ENCODE results near the gene DDX23. TPM values are rescaled to one million over a fixed set of nuclear protein-coding genes. Genes with fewer than 3 reads are reported as not detected.
A peak's percentile ranks its signal among the peaks of the same experiment; 100 is the strongest.
"Not testable (repeated sequence)": the region's sequence is repeated elsewhere in the genome, so short reads cannot be mapped to it uniquely, and the experiment has no call there.

DDX23 gene
- total RNA-seq, 1 experiment from 2014 or later, result 107 TPM

DNA sequence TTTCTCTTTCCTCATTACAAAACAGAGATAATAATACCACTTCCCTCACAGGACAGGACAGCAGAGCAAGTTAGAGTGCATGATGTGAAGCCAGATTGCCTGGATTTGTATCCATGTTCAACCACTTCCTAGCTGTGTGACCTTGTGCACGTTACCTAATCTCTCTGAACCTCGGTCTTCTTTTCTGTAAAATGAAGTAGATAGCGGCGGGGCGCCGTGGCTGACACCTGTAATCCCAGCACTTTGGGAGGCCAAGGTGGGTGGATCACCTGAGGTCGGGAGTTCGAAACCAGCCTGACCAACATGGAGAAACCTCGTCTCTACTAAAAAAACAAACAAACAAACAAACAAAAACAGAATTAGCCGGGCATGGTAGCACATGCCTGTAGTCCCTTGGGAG, 3.0 kb upstream of the DDX23 start:
- POLR2A ChIA-PET, result not testable (repeated sequence)

DNA sequence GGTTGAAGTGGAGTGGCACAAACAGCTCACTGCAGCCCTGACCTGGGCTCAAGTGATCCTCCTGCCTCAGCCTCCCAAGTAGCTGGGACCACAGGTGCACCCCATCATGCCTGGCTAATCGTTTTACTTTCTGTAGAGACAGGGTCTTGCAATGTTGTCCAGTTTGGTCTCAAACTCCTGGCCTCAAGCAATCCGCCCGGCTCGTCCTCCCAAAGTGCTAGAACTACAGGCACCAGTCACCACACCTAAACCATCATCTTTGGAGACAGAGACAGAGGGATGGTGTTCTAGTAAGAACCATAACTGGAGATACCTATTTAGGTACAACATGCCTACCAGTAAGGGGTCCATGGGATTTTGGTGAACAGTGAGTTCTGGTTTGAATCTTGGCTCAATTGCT, 2.5 kb upstream of the DDX23 start:
- no peak overlapping the region for H3K4me3 Mint-ChIP-seq

More for the DNA sequence above, 3.0 kb upstream of the DDX23 start:
- H3K4me3 Mint-ChIP-seq; ATAC-seq; H3K36me3 Mint-ChIP-seq; H3K27ac Mint-ChIP-seq; DNase-seq (ENCODE audit: low spot score); H3K27me3 Mint-ChIP-seq (ENCODE audit: low read depth); H3K9me3 Mint-ChIP-seq: not testable (repeated sequence)
- H3K4me1 Mint-ChIP-seq, result peaks cover 19% of the 10 kb centered on the region
- CTCF ChIA-PET, result interaction anchor here (2.1 to 7.0 kb wide), 6 partner anchors 10 to 82 kb away, joined by 17 to 352 read pairs (median 72); partner anchors contain the start of gene RND1

DNA sequence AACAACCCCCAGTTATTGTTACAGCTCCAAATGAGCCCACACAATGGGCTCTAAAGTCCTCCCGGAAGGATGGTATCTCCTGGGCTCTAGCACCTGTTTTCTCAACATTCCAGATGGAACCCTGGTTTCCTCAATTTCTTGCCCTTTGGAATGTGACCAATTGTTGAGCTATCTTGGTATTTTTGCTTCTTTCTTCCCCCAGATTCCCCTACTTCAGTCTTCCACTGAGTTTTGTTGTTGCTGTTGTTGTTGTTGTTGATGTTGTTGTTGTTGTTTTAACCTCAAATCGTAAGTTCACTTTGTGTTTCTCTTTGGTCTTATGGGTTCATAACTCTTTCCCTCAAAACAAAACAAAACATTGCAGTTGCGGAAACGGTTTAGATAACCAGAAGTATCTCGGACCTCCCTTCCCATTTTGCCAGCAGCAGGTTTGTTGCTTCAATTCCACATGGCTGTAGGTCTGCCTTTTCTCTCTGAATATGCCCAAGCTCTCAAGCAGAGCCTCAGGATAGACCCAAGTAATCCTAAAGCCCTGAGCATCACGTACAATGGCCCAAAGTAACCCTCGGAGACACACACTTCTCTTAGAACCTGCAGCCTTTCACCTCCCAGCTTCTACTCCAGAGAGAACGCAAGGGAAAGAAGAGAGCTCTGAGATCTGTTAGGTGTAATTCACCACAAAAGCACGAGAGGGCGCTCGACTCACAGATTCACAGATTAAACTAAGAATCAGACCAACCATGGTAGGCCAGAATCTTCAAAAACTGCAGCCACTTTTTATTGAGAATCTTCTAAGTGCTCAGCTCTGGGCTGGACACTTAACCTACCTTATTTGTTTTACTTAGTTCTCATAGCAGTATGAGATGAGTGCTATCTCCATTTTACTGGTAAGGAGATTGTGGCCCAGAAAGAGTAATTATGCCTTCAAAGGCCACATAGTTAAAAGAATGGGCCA, 1.0 kb upstream of the DDX23 start:
- ATAC-seq (peak; percentile 23), DNase-seq (ENCODE audit: low spot score) (peak; percentile 91)
- ChIA-PET CTCF (interaction anchor here (0.5 to 6.9 kb wide), 54 partner anchors 12 to 436 kb away, joined by 3 to 352 read pairs (median 6); partner anchors contain the start of genes ARF3, CACNB3, DDN and FKBP11), POLR2A (interaction anchor here (0.8 to 3.2 kb wide), 8 partner anchors 12 to 75 kb away, joined by 3 to 24 read pairs (median 6); partner anchors contain the start of gene RND1)
- peak overlapping the region; percentile 95 for H3K27ac Mint-ChIP-seq
- H3K4me3 Mint-ChIP-seq, result peak overlapping the region; percentile 94
- H3K9me3 Mint-ChIP-seq, result no peaks in the 10 kb centered on the region
- H3K4me1 Mint-ChIP-seq, result peaks cover 20% of the 10 kb centered on the region
- TF ChIP-seq FOXK1 (CRISPR knock-in tag; IDR thresholded peaks at IDR 0.05) (no peak), HMGA2 (CRISPR knock-in tag; IDR thresholded peaks at IDR 0.05) (no peak), TEAD4 (CRISPR knock-in tag; IDR thresholded peaks at IDR 0.05) (0 out of 2 replicates have a peak, but pooled peaks have one; percentile 26)
- TF ChIP-seq, protein P1, sequence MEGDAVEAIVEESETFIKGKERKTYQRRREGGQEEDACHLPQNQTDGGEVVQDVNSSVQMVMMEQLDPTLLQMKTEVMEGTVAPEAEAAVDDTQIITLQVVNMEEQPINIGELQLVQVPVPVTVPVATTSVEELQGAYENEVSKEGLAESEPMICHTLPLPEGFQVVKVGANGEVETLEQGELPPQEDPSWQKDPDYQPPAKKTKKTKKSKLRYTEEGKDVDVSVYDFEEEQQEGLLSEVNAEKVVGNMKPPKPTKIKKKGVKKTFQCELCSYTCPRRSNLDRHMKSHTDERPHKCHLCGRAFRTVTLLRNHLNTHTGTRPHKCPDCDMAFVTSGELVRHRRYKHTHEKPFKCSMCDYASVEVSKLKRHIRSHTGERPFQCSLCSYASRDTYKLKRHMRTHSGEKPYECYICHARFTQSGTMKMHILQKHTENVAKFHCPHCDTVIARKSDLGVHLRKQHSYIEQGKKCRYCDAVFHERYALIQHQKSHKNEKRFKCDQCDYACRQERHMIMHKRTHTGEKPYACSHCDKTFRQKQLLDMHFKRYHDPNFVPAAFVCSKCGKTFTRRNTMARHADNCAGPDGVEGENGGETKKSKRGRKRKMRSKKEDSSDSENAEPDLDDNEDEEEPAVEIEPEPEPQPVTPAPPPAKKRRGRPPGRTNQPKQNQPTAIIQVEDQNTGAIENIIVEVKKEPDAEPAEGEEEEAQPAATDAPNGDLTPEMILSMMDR (IDR thresholded peaks at IDR 0.05), result peak; percentile 91
- TF ChIP-seq, protein P2, sequence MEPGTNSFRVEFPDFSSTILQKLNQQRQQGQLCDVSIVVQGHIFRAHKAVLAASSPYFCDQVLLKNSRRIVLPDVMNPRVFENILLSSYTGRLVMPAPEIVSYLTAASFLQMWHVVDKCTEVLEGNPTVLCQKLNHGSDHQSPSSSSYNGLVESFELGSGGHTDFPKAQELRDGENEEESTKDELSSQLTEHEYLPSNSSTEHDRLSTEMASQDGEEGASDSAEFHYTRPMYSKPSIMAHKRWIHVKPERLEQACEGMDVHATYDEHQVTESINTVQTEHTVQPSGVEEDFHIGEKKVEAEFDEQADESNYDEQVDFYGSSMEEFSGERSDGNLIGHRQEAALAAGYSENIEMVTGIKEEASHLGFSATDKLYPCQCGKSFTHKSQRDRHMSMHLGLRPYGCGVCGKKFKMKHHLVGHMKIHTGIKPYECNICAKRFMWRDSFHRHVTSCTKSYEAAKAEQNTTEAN (CRISPR knock-in tag; IDR thresholded peaks at IDR 0.05), result no peak
- H3K36me3 Mint-ChIP-seq, result peaks cover 5% of the 10 kb centered on the region
- no peaks in the 10 kb centered on the region for H3K27me3 Mint-ChIP-seq (ENCODE audit: low read depth)

More for the DNA sequence above, 2.5 kb upstream of the DDX23 start:
- ATAC-seq, result no peak
- no peaks in the 10 kb centered on the region for H3K27me3 Mint-ChIP-seq (ENCODE audit: low read depth)
- H3K4me1 Mint-ChIP-seq, result peaks cover 20% of the 10 kb centered on the region
- no peak overlapping the region for H3K27ac Mint-ChIP-seq
- H3K36me3 Mint-ChIP-seq, result peaks cover 5% of the 10 kb centered on the region
- TF ChIP-seq JAZF1 (CRISPR knock-in tag; IDR thresholded peaks at IDR 0.05) (no peak), FOXP1 (CRISPR knock-in tag; IDR thresholded peaks at IDR 0.05; ENCODE audit: borderline replicate concordance) (no peak), SMAD3 (CRISPR knock-in tag; IDR thresholded peaks at IDR 0.05; ENCODE audit: borderline replicate concordance) (no peak), FOXJ3 (CRISPR knock-in tag; IDR thresholded peaks at IDR 0.05; ENCODE audit: borderline replicate concordance) (no peak), CREB1 (CRISPR knock-in tag; IDR thresholded peaks at IDR 0.05) (no peak)
- TF ChIP-seq, protein P2 (CRISPR knock-in tag; IDR thresholded peaks at IDR 0.05), result no peak
- TF ChIP-seq, protein P3, sequence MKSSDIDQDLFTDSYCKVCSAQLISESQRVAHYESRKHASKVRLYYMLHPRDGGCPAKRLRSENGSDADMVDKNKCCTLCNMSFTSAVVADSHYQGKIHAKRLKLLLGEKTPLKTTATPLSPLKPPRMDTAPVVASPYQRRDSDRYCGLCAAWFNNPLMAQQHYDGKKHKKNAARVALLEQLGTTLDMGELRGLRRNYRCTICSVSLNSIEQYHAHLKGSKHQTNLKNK (CRISPR knock-in tag; IDR thresholded peaks at IDR 0.05), result no peak
- TF ChIP-seq, protein P4, sequence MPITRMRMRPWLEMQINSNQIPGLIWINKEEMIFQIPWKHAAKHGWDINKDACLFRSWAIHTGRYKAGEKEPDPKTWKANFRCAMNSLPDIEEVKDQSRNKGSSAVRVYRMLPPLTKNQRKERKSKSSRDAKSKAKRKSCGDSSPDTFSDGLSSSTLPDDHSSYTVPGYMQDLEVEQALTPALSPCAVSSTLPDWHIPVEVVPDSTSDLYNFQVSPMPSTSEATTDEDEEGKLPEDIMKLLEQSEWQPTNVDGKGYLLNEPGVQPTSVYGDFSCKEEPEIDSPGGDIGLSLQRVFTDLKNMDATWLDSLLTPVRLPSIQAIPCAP (CRISPR knock-in tag; IDR thresholded peaks at IDR 0.05), result no peak
- ChIA-PET POLR2A (no interaction called here), CTCF (interaction anchor here (2.1 to 6.9 kb wide), 6 partner anchors 11 to 143 kb away, joined by 17 to 352 read pairs (median 64); partner anchors contain the start of gene RND1)
- no peak for DNase-seq (ENCODE audit: low spot score)
- H3K9me3 Mint-ChIP-seq, result no peaks in the 10 kb centered on the region

DNA sequence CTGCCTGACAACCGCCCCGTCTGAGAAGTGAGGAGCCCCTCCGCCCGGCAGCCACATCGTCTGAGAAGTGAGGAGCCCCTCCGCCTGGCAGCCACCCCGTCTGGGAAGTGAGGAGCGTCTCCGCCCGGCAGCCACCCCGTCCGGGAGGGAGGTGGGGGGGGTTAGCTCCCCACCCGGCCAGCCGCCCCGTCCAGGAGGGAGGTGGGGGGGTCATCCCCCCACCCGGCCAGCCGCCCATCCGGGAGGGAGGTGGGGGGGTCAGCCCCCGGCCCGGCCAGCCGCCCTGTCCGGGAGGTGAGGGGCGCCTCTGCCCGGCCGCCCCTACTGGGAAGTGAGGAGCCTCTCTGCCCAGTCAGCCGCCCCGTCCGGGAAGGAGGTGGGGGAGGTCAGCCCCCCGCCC, 9.9 kb downstream of the DDX23 start:
- DNase-seq (ENCODE audit: low spot score); H3K27ac Mint-ChIP-seq; H3K4me1 Mint-ChIP-seq; H3K9me3 Mint-ChIP-seq; H3K4me3 Mint-ChIP-seq; H3K27me3 Mint-ChIP-seq (ENCODE audit: low read depth); ATAC-seq; POLR2A ChIA-PET; CTCF ChIA-PET: not testable (repeated sequence)
- H3K36me3 Mint-ChIP-seq, result peaks cover 75% of the 10 kb centered on the region

Measured in WTC11 (cell line).